WTC11 (cell line): ENCODE data around the gene CDH12.

ENCODE experiments used
- JUN ChIP-seq: sonication (generic); formaldehyde crosslinking; IDR thresholded peaks from 2 replicates; pipeline ENCODE4 v1.8.0; 2023; ENCODE audit warnings: mild to moderate bottlenecking, missing genetic modification reagents
- NFYB ChIP-seq: sonication (generic); formaldehyde crosslinking; conservative IDR thresholded peaks from 2 replicates; pipeline ENCODE4 v1.8.0; 2022; ENCODE audit warnings: low read depth, missing genetic modification reagents
- SP1 ChIP-seq: sonication (generic); formaldehyde crosslinking; conservative IDR thresholded peaks from 2 replicates; pipeline ENCODE4 v1.8.1; 2022; ENCODE audit warnings: missing genetic modification reagents
- ZNF138 ChIP-seq: sonication (generic); formaldehyde crosslinking; conservative IDR thresholded peaks from 2 replicates; pipeline ENCODE4 v1.8.1; 2022; ENCODE audit warnings: mild to moderate bottlenecking, moderate library complexity, missing genetic modification reagents
- TF ChIP-seq, protein P1 (sequence below): sonication (generic); formaldehyde crosslinking; IDR thresholded peaks from 2 replicates; pipeline ENCODE4 v1.8.1; 2023; ENCODE audit warnings: mild to moderate bottlenecking, missing genetic modification reagents, moderate library complexity
- TF ChIP-seq, protein P2 (sequence below): fragments of 200-600 bp; IDR thresholded peaks from 2 replicates; pipeline ENCODE4 v1.8.0; 2022; ENCODE audit warnings: antibody characterized with exemption
- TF ChIP-seq, protein P3 (sequence below): fragments of 250-450 bp; sonication (Bioruptor Pico); IDR thresholded peaks from 2 replicates; pipeline ENCODE4 v2.1.2; 2022; ENCODE audit warnings: mild to moderate bottlenecking, moderate library complexity
- TF ChIP-seq, protein P4 (sequence below): sonication (generic); formaldehyde crosslinking; IDR thresholded peaks from 2 replicates; pipeline ENCODE4 v1.8.1; 2022; ENCODE audit warnings: missing genetic modification reagents, borderline replicate concordance
- TF ChIP-seq, protein P5 (sequence below): sonication (generic); formaldehyde crosslinking; IDR thresholded peaks from 2 replicates; pipeline ENCODE4 v1.8.0; 2022; ENCODE audit warnings: mild to moderate bottlenecking, missing genetic modification reagents

DNA sequence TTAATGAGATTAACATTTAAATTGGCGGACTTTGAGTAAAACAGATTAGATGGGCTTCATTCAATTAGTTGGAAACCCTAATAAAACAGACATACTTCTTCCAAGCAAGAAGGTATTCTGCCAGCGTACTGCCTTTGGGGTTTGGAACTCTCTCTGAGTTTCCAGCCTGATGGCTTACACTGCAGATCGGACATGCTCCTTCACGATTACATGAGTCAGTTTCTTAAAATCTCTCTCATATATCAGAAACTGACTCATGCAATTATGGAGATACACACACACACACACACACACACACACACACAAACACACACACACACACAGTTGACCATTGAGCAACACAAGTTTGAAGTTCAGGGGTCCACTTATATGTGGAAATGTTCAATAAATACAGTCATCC lies 789.4 kb downstream of the CDH12 start:
- TF ChIP-seq, protein P1, sequence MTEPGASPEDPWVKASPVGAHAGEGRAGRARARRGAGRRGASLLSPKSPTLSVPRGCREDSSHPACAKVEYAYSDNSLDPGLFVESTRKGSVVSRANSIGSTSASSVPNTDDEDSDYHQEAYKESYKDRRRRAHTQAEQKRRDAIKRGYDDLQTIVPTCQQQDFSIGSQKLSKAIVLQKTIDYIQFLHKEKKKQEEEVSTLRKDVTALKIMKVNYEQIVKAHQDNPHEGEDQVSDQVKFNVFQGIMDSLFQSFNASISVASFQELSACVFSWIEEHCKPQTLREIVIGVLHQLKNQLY (CRISPR knock-in tag) = no peak
- TF ChIP-seq ZNF138 (CRISPR knock-in tag) (no peak), NFYB (CRISPR knock-in tag) (no peak), SP1 (no peak), JUN (CRISPR knock-in tag) (no peak)
- TF ChIP-seq, protein P2, sequence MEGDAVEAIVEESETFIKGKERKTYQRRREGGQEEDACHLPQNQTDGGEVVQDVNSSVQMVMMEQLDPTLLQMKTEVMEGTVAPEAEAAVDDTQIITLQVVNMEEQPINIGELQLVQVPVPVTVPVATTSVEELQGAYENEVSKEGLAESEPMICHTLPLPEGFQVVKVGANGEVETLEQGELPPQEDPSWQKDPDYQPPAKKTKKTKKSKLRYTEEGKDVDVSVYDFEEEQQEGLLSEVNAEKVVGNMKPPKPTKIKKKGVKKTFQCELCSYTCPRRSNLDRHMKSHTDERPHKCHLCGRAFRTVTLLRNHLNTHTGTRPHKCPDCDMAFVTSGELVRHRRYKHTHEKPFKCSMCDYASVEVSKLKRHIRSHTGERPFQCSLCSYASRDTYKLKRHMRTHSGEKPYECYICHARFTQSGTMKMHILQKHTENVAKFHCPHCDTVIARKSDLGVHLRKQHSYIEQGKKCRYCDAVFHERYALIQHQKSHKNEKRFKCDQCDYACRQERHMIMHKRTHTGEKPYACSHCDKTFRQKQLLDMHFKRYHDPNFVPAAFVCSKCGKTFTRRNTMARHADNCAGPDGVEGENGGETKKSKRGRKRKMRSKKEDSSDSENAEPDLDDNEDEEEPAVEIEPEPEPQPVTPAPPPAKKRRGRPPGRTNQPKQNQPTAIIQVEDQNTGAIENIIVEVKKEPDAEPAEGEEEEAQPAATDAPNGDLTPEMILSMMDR = no peak
- TF ChIP-seq, protein P3, sequence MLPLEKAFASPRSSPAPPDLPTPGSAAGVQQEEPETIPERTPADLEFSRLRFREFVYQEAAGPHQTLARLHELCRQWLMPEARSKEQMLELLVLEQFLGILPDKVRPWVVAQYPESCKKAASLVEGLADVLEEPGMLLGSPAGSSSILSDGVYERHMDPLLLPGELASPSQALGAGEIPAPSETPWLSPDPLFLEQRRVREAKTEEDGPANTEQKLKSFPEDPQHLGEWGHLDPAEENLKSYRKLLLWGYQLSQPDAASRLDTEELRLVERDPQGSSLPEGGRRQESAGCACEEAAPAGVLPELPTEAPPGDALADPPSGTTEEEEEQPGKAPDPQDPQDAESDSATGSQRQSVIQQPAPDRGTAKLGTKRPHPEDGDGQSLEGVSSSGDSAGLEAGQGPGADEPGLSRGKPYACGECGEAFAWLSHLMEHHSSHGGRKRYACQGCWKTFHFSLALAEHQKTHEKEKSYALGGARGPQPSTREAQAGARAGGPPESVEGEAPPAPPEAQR (CRISPR knock-in tag) = no peak
- TF ChIP-seq, protein P4, sequence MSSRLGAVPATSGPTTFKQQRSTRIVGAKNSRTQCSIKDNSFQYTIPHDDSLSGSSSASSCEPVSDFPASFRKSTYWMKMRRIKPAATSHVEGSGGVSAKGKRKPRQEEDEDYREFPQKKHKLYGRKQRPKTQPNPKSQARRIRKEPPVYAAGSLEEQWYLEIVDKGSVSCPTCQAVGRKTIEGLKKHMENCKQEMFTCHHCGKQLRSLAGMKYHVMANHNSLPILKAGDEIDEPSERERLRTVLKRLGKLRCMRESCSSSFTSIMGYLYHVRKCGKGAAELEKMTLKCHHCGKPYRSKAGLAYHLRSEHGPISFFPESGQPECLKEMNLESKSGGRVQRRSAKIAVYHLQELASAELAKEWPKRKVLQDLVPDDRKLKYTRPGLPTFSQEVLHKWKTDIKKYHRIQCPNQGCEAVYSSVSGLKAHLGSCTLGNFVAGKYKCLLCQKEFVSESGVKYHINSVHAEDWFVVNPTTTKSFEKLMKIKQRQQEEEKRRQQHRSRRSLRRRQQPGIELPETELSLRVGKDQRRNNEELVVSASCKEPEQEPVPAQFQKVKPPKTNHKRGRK (CRISPR knock-in tag) = no peak
- TF ChIP-seq, protein P5, sequence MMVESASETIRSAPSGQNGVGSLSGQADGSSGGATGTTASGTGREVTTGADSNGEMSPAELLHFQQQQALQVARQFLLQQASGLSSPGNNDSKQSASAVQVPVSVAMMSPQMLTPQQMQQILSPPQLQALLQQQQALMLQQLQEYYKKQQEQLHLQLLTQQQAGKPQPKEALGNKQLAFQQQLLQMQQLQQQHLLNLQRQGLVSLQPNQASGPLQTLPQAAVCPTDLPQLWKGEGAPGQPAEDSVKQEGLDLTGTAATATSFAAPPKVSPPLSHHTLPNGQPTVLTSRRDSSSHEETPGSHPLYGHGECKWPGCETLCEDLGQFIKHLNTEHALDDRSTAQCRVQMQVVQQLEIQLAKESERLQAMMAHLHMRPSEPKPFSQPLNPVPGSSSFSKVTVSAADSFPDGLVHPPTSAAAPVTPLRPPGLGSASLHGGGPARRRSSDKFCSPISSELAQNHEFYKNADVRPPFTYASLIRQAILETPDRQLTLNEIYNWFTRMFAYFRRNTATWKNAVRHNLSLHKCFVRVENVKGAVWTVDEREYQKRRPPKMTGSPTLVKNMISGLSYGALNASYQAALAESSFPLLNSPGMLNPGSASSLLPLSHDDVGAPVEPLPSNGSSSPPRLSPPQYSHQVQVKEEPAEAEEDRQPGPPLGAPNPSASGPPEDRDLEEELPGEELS (CRISPR knock-in tag) = no peak
